B cell (primary cell): ENCODE data around the gene ZNF37A.

Source experiments
- EZH2 ChIP-seq: IDR thresholded peaks from 2 replicates; pipeline ENCODE4 v1.6.1; 2012; ENCODE audit warnings: borderline replicate concordance, low read depth, mild to moderate bottlenecking, moderate library complexity, low read length; ENCODE audit not compliant: insufficient read depth, poor library complexity, severe bottlenecking
- TF ChIP-seq, protein P1 (sequence below): fragments of 200-600 bp; IDR thresholded peaks from one replicate; pipeline ENCODE4 v1.8.0; 2022; ENCODE audit warnings: antibody characterized with exemption, mild to moderate bottlenecking

GRCh38 chr10:38147686-38148085 is 53.5 kb downstream of the ZNF37A start:
- TF ChIP-seq, protein P1, sequence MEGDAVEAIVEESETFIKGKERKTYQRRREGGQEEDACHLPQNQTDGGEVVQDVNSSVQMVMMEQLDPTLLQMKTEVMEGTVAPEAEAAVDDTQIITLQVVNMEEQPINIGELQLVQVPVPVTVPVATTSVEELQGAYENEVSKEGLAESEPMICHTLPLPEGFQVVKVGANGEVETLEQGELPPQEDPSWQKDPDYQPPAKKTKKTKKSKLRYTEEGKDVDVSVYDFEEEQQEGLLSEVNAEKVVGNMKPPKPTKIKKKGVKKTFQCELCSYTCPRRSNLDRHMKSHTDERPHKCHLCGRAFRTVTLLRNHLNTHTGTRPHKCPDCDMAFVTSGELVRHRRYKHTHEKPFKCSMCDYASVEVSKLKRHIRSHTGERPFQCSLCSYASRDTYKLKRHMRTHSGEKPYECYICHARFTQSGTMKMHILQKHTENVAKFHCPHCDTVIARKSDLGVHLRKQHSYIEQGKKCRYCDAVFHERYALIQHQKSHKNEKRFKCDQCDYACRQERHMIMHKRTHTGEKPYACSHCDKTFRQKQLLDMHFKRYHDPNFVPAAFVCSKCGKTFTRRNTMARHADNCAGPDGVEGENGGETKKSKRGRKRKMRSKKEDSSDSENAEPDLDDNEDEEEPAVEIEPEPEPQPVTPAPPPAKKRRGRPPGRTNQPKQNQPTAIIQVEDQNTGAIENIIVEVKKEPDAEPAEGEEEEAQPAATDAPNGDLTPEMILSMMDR, result no peak
- TF ChIP-seq EZH2, result no peak
